ENCODE results near the gene SAMD4B. TPM values are rescaled to one million over a fixed set of nuclear protein-coding genes. Genes with fewer than 3 reads are reported as not detected.

Gene SAMD4B
- total RNA-seq, 1 experiment from 2014 or later, result 163 TPM

- H3K4me2 ChIP-seq, result peak overlapping the region; percentile 68
- POLR2A ChIA-PET (ENCODE audit: unreplicated experiment), result interaction anchor here (0.6 to 1.3 kb wide), 7 partner anchors 8 to 40 kb away, joined by 4 to 12 read pairs (median 7); partner anchors contain the start of genes RPS16 and ZFP36
- H3K27me3 ChIP-seq (ENCODE audit: insufficient read depth, low read depth), result no peaks in the 10 kb centered on the region
- H2AFZ ChIP-seq, result no peak overlapping the region
- peak overlapping the region; percentile 17; the same call in 1 of the 2 replicates for H3K4me3 ChIP-seq
- intact Hi-C loops (cut with micrococcal nuclease; ENCODE audit: unreplicated experiment), result no loop called here
- TF ChIP-seq, protein P1, sequence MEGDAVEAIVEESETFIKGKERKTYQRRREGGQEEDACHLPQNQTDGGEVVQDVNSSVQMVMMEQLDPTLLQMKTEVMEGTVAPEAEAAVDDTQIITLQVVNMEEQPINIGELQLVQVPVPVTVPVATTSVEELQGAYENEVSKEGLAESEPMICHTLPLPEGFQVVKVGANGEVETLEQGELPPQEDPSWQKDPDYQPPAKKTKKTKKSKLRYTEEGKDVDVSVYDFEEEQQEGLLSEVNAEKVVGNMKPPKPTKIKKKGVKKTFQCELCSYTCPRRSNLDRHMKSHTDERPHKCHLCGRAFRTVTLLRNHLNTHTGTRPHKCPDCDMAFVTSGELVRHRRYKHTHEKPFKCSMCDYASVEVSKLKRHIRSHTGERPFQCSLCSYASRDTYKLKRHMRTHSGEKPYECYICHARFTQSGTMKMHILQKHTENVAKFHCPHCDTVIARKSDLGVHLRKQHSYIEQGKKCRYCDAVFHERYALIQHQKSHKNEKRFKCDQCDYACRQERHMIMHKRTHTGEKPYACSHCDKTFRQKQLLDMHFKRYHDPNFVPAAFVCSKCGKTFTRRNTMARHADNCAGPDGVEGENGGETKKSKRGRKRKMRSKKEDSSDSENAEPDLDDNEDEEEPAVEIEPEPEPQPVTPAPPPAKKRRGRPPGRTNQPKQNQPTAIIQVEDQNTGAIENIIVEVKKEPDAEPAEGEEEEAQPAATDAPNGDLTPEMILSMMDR (conservative IDR thresholded peaks at IDR 0.05), result no peak
- no peak for TF ChIP-seq EZH2 (IDR thresholded peaks at IDR 0.05; ENCODE audit: low read depth)
- H4K20me1 ChIP-seq (ENCODE audit: insufficient read depth), result no peaks in the 10 kb centered on the region
- DNase-seq, result peak; percentile 56 to 78
- H3K4me1 ChIP-seq (replicated peaks; ENCODE audit: insufficient read depth), result peaks cover 32% of the 10 kb centered on the region
- no peaks in the 10 kb centered on the region for H3K79me2 ChIP-seq (ENCODE audit: low read depth)
- no peaks in the 10 kb centered on the region for H3K36me3 ChIP-seq (ENCODE audit: low read depth)
- no TSS peak for BruUV-seq (replicated peaks)
- CTCF ChIA-PET, result interaction anchor here (0.6 to 1.6 kb wide), 4 partner anchors 9 to 337 kb away, joined by 3 to 8 read pairs (median 5); no protein-coding TSS in a partner anchor
- peaks cover 58% of the 10 kb centered on the region for H3F3A ChIP-seq (ENCODE audit: insufficient read depth, low read depth)
- H3K9me3 ChIP-seq (ENCODE audit: insufficient read depth, low read depth), result no peaks in the 10 kb centered on the region
- peak overlapping the region; percentile 95 for H3K27ac ChIP-seq
- no peaks in the 10 kb centered on the region for H3K9me2 ChIP-seq (ENCODE audit: insufficient read depth)
Measured at GRCh38 chr19:39398297-39398864, 56.2 kb downstream of the SAMD4B start.

DNA sequence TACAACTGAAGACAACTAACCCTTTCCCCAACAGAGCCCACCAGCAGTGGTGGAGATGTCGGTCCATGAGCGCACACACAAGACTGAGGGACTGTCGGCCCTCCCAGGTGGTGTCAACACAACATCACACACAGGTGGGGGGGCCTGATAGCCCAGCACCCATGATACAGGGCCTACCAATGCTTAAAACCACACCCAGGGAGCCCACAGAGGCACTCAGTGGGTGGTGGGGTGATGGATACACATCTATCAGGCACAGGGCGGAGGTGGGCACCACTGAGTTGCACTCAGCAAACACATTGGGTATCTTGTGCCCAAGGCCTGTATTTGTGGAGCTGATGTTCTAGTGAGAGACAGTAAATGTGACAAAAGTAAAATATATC lies 57.4 kb downstream of the SAMD4B start:
- Histone ChIP-seq H3K4me2 (no peak overlapping the region), H3K9me2 (ENCODE audit: insufficient read depth) (no peaks in the 10 kb centered on the region), H3K36me3 (ENCODE audit: low read depth) (no peaks in the 10 kb centered on the region), H3K4me3 (no peak overlapping the region), H3K4me1 (replicated peaks; ENCODE audit: insufficient read depth) (peaks cover 39% of the 10 kb centered on the region), H3K27ac (no peak overlapping the region; the same call in 1 of the 2 replicates), H3K27me3 (ENCODE audit: insufficient read depth, low read depth) (no peaks in the 10 kb centered on the region), H3K79me2 (ENCODE audit: low read depth) (no peaks in the 10 kb centered on the region), H3F3A (ENCODE audit: insufficient read depth, low read depth) (peaks cover 67% of the 10 kb centered on the region), H4K20me1 (ENCODE audit: insufficient read depth) (no peaks in the 10 kb centered on the region), H2AFZ (no peak overlapping the region), H3K9me3 (ENCODE audit: insufficient read depth, low read depth) (no peaks in the 10 kb centered on the region)
- DNase-seq, result no peak
- BruUV-seq (replicated peaks), result no TSS peak
- ChIA-PET POLR2A (ENCODE audit: unreplicated experiment) (no interaction called here), CTCF (interaction anchor here (0.5 kb wide), 1 partner anchor 36 kb away, joined by 3 read pairs; the partner anchor contains the start of gene RPS16)
- intact Hi-C loops (cut with micrococcal nuclease; ENCODE audit: unreplicated experiment), result no loop called here
- TF ChIP-seq, protein P1 (conservative IDR thresholded peaks at IDR 0.05), result no peak
- no peak for TF ChIP-seq EZH2 (IDR thresholded peaks at IDR 0.05; ENCODE audit: low read depth)

GRCh38 chr19:39400061-39400460 lies 57.8 kb downstream of the SAMD4B start:
- Histone ChIP-seq H3K79me2 (ENCODE audit: low read depth) (no peaks in the 10 kb centered on the region), H3K27ac (no peak overlapping the region), H3K4me1 (replicated peaks; ENCODE audit: insufficient read depth) (peaks cover 43% of the 10 kb centered on the region), H3K4me3 (no peak overlapping the region), H3K9me3 (ENCODE audit: insufficient read depth, low read depth) (no peaks in the 10 kb centered on the region), H3K36me3 (ENCODE audit: low read depth) (no peaks in the 10 kb centered on the region), H2AFZ (no peak overlapping the region), H3K4me2 (no peak overlapping the region), H3K27me3 (ENCODE audit: insufficient read depth, low read depth) (no peaks in the 10 kb centered on the region), H3K9me2 (ENCODE audit: insufficient read depth) (no peaks in the 10 kb centered on the region), H3F3A (ENCODE audit: insufficient read depth, low read depth) (peaks cover 71% of the 10 kb centered on the region), H4K20me1 (ENCODE audit: insufficient read depth) (no peaks in the 10 kb centered on the region)
- intact Hi-C loops (cut with micrococcal nuclease; ENCODE audit: unreplicated experiment), result no loop called here
- CTCF ChIA-PET, result interaction anchor here (0.5 kb wide), 1 partner anchor 36 kb away, joined by 3 read pairs; the partner anchor contains the start of gene RPS16
- DNase-seq, result peak in 1 of 2 experiments; percentile 32
- POLR2A ChIA-PET (ENCODE audit: unreplicated experiment), result no interaction called here
- no TSS peak for BruUV-seq (replicated peaks)
- TF ChIP-seq EZH2 (IDR thresholded peaks at IDR 0.05; ENCODE audit: low read depth), result no peak
- TF ChIP-seq, protein P1 (conservative IDR thresholded peaks at IDR 0.05), result no peak
